ENCODE results near the gene CARS1.

- no peak for TF ChIP-seq CTCF (IDR thresholded peaks at IDR 0.05)
- TF ChIP-seq POLR2A (IDR thresholded peaks at IDR 0.05) = no peak
- no peak for TF ChIP-seq EP300 (IDR thresholded peaks at IDR 0.05)
Observed at GRCh38 chr11:3043315-3043871, 13.8 kb downstream of the CARS1 start.

All from ovary (tissue), 3 donors.